OCI-LY1 (cell line): ENCODE measurements around the gene S1PR4.

Experiments
- H2AFZ ChIP-seq: fragments of 200-600 bp; sonication (generic), shearing (Covaris generic); 2 replicates; pipeline ENCODE4 v1.6.0; 2014; ENCODE audit warnings: antibody characterized with exemption, mild to moderate bottlenecking, low read length
- H3F3A ChIP-seq: fragments of 200-600 bp; sonication (generic), shearing (Covaris generic); 2 replicates; pipeline ENCODE4 v1.6.0; 2014; ENCODE audit warnings: mild to moderate bottlenecking, antibody characterized with exemption, low read length, moderate library complexity; ENCODE audit not compliant: insufficient read depth
- H3K27ac ChIP-seq: fragments of 200-600 bp; sonication (generic); 2 replicates; pipeline ENCODE4 v1.5.1; 2014; ENCODE audit warnings: low read length, mixed run types, mild to moderate bottlenecking, low read depth; ENCODE audit not compliant: poor library complexity, severe bottlenecking
- H3K27me3 ChIP-seq: fragments of 200-600 bp; sonication (generic); 2 replicates; pipeline ENCODE4 v1.6.0; 2014; ENCODE audit warnings: antibody characterized with exemption, mild to moderate bottlenecking, low read length, moderate library complexity; ENCODE audit not compliant: insufficient read depth
- H3K36me3 ChIP-seq: fragments of 200-600 bp; sonication (generic); 2 replicates; pipeline ENCODE4 v1.6.1; 2014; ENCODE audit warnings: mild to moderate bottlenecking, antibody characterized with exemption, low read length, moderate library complexity, mixed read lengths; ENCODE audit not compliant: insufficient read depth
- H3K4me1 ChIP-seq: fragments of 200-600 bp; sonication (generic); 2 replicates; pipeline ENCODE4 v1.5.1; 2014; ENCODE audit warnings: mild to moderate bottlenecking, low read length, moderate library complexity; ENCODE audit not compliant: insufficient read depth, severe bottlenecking
- H3K4me2 ChIP-seq: fragments of 200-600 bp; sonication (generic), shearing (Covaris generic); 2 replicates; pipeline ENCODE4 v1.6.1; 2014; ENCODE audit warnings: low read length
- H3K4me3 ChIP-seq: fragments of 200-600 bp; sonication (generic); 2 replicates; pipeline ENCODE4 v1.5.1; 2014; ENCODE audit warnings: low read length, low read depth, mild to moderate bottlenecking, mixed read lengths; ENCODE audit not compliant: poor library complexity, severe bottlenecking
- H3K79me2 ChIP-seq: fragments of 200-600 bp; shearing (Covaris generic); 2 replicates; pipeline ENCODE4 v1.6.1; 2016; ENCODE audit warnings: mixed run types, low read length, mixed read lengths; ENCODE audit not compliant: insufficient read depth
- H3K9ac ChIP-seq: fragments of 200-600 bp; sonication (generic), shearing (Covaris generic); 2 replicates; pipeline ENCODE4 v1.6.1; 2014; ENCODE audit warnings: mild to moderate bottlenecking, low read length, mixed read lengths
- H3K9me2 ChIP-seq: fragments of 200-600 bp; sonication (generic), shearing (Covaris generic); 2 replicates; pipeline ENCODE4 v1.6.1; 2014; ENCODE audit warnings: low read depth, mild to moderate bottlenecking, low read length, mixed read lengths
- H3K9me3 ChIP-seq: fragments of 200-600 bp; shearing (Covaris generic); 2 replicates; pipeline ENCODE4 v1.6.1; 2014; ENCODE audit warnings: low read length, mixed read lengths
- H4K20me1 ChIP-seq: fragments of 200-600 bp; sonication (generic), shearing (Covaris generic); 2 replicates; pipeline ENCODE4 v1.6.0; 2016; ENCODE audit warnings: mild to moderate bottlenecking, low read length; ENCODE audit not compliant: insufficient read depth
- EZH2 ChIP-seq: fragments of 200-600 bp; sonication (generic), shearing (Covaris generic); IDR thresholded peaks from 2 replicates; pipeline ENCODE4 v1.8.0; 2017; ENCODE audit warnings: borderline replicate concordance, mixed run types, mild to moderate bottlenecking, antibody characterized with exemption, low read length, moderate library complexity, mixed read lengths
- TF ChIP-seq, protein P1 (sequence below): fragments of 200-600 bp; sonication (generic), shearing (Covaris generic); IDR thresholded peaks from 2 replicates; pipeline ENCODE4 v1.5.1; 2017; ENCODE audit warnings: mild to moderate bottlenecking, antibody characterized with exemption, low read length, moderate library complexity, mixed read lengths

S1PR4 gene

DNA sequence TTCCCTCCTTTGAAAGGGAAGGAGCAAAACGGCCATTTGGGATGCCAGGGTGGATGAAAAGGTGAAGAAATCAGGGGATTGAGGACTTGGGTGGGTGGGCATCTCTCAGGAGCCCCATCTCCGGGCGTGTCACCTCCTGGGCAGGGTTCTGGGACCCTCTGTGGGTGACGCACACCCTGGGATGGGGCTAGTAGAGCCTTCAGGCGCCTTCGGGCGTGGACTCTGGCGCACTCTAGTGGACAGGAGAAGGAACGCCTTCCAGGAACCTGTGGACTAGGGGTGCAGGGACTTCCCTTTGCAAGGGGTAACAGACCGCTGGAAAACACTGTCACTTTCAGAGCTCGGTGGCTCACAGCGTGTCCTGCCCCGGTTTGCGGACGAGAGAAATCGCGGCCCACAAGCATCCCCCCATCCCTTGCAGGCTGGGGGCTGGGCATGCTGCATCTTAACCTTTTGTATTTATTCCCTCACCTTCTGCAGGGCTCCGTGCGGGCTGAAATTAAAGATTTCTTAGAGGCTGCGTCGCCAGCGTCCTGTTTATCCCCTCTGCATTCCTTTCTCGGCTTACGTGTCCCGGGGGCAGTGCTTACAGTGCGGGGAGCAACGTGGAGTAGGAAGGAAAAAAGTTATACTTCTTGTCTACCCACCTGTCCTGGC is 15.2 kb upstream of the S1PR4 start:
- Histone ChIP-seq H3K4me2 (no peak overlapping the region), H3F3A (no peaks in the 10 kb centered on the region), H3K9ac (no peak overlapping the region), H3K4me1 (no peaks in the 10 kb centered on the region), H3K36me3 (no peaks in the 10 kb centered on the region), H2AFZ (no peak overlapping the region), H3K27ac (no peak overlapping the region), H3K4me3 (no peak overlapping the region), H3K9me2 (no peaks in the 10 kb centered on the region), H3K27me3 (no peaks in the 10 kb centered on the region), H3K79me2 (no peaks in the 10 kb centered on the region), H4K20me1 (no peaks in the 10 kb centered on the region), H3K9me3 (no peaks in the 10 kb centered on the region)
- TF ChIP-seq, protein P1, sequence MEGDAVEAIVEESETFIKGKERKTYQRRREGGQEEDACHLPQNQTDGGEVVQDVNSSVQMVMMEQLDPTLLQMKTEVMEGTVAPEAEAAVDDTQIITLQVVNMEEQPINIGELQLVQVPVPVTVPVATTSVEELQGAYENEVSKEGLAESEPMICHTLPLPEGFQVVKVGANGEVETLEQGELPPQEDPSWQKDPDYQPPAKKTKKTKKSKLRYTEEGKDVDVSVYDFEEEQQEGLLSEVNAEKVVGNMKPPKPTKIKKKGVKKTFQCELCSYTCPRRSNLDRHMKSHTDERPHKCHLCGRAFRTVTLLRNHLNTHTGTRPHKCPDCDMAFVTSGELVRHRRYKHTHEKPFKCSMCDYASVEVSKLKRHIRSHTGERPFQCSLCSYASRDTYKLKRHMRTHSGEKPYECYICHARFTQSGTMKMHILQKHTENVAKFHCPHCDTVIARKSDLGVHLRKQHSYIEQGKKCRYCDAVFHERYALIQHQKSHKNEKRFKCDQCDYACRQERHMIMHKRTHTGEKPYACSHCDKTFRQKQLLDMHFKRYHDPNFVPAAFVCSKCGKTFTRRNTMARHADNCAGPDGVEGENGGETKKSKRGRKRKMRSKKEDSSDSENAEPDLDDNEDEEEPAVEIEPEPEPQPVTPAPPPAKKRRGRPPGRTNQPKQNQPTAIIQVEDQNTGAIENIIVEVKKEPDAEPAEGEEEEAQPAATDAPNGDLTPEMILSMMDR, result peak; percentile 82
- TF ChIP-seq EZH2, result no peak

- H3K36me3 ChIP-seq, result no peaks in the 10 kb centered on the region
- no peaks in the 10 kb centered on the region for H3K27me3 ChIP-seq
- H3K9ac ChIP-seq, result no peak overlapping the region
- no peak overlapping the region for H3K4me3 ChIP-seq
- H3K9me2 ChIP-seq, result no peaks in the 10 kb centered on the region
- H4K20me1 ChIP-seq, result no peaks in the 10 kb centered on the region
- H3K4me1 ChIP-seq, result no peaks in the 10 kb centered on the region
- no peak overlapping the region for H2AFZ ChIP-seq
- H3K4me2 ChIP-seq, result no peak overlapping the region
- no peaks in the 10 kb centered on the region for H3K9me3 ChIP-seq
- TF ChIP-seq, protein P1, result no peak
- no peak for TF ChIP-seq EZH2
- H3K27ac ChIP-seq, result no peak overlapping the region
- no peaks in the 10 kb centered on the region for H3K79me2 ChIP-seq
- no peaks in the 10 kb centered on the region for H3F3A ChIP-seq
Measured at GRCh38 chr19:3163943-3164342, 14.6 kb upstream of the S1PR4 start.

GRCh38 chr19:3167533-3168272 is 10.9 kb upstream of the S1PR4 start:
- no peak overlapping the region for H3K4me2 ChIP-seq
- TF ChIP-seq, protein P1, result no peak
- TF ChIP-seq EZH2, result no peak
- H3K4me1 ChIP-seq, result no peaks in the 10 kb centered on the region
- no peaks in the 10 kb centered on the region for H3F3A ChIP-seq
- H3K27ac ChIP-seq, result no peak overlapping the region
- no peaks in the 10 kb centered on the region for H4K20me1 ChIP-seq
- H3K27me3 ChIP-seq, result no peaks in the 10 kb centered on the region; the same call in 1 of the 2 replicates
- H3K9me3 ChIP-seq, result no peaks in the 10 kb centered on the region
- no peak overlapping the region for H3K4me3 ChIP-seq
- no peaks in the 10 kb centered on the region for H3K36me3 ChIP-seq
- H2AFZ ChIP-seq, result no peak overlapping the region
- H3K9ac ChIP-seq, result no peak overlapping the region
- no peaks in the 10 kb centered on the region for H3K9me2 ChIP-seq
- no peaks in the 10 kb centered on the region for H3K79me2 ChIP-seq
